GM12864 (cell line): ENCODE measurements around the gene PRDX6.
"Not testable (repeated sequence)": the region's sequence is repeated elsewhere in the genome, so short reads cannot be mapped to it uniquely, and the experiment has no call there.

Experiments used
- DNase-seq: peaks from one replicate; pipeline ENCODE4 v3.0.0-alpha.2; 2011; ENCODE audit warnings: low read depth
- H3K4me3 ChIP-seq: 2 replicates; pipeline ENCODE4 v1.5.1; 2011; ENCODE audit warnings: mild to moderate bottlenecking, low read depth, low read length, control low read depth
- CTCF ChIP-seq: IDR thresholded peaks from 2 replicates; pipeline ENCODE4 v1.5.1; 2011; ENCODE audit warnings: low read depth, mild to moderate bottlenecking, moderate library complexity, low read length, control low read depth, inconsistent platforms; ENCODE audit errors: missing control alignments

PRDX6 gene

GRCh38 chr1:173484276-173484675 lies 7.1 kb downstream of the PRDX6 start:
- DNase-seq: no peak
- no peak overlapping the region for H3K4me3 ChIP-seq
- TF ChIP-seq CTCF: no peak

- no peak for TF ChIP-seq CTCF
- no peak for DNase-seq
- H3K4me3 ChIP-seq: no peak overlapping the region
Measured at GRCh38 chr1:173485401-173485800, 8.3 kb downstream of the PRDX6 start.

GRCh38 chr1:173488001-173488400 lies 10.9 kb downstream of the PRDX6 start:
- DNase-seq: no peak
- no peak overlapping the region for H3K4me3 ChIP-seq
- no peak for TF ChIP-seq CTCF

- DNase-seq: no peak
- TF ChIP-seq CTCF: no peak
- H3K4me3 ChIP-seq: no peak overlapping the region
Measured at GRCh38 chr1:173489149-173489600, 12.0 kb downstream of the PRDX6 start.

GRCh38 chr1:173489929-173490328 lies 12.8 kb downstream of the PRDX6 start:
- no peak for DNase-seq
- no peak for TF ChIP-seq CTCF
- no peak overlapping the region for H3K4me3 ChIP-seq

GRCh38 chr1:173491508-173491907 lies 14.4 kb downstream of the PRDX6 start:
- no peak for DNase-seq
- no peak for TF ChIP-seq CTCF
- no peak overlapping the region for H3K4me3 ChIP-seq

GRCh38 chr1:173493125-173493524 lies 16.0 kb downstream of the PRDX6 start:
- DNase-seq, H3K4me3 ChIP-seq: not testable (repeated sequence)
